Adipocyte (in vitro differentiated cells): ENCODE results near the gene LMX1A.

Experiments used
- DNase-seq: peaks from one replicate; pipeline ENCODE4 v3.0.0-alpha.2; 2015; ENCODE audit warnings: low read depth
- H3K27me3 ChIP-seq: replicated peaks from 2 replicates; pipeline ENCODE4 v1.7.0; 2013; ENCODE audit warnings: mild to moderate bottlenecking, low read length, moderate library complexity; ENCODE audit not compliant: control insufficient read depth, insufficient read depth
- H3K36me3 ChIP-seq: 2 replicates; pipeline ENCODE4 v1.7.0; 2013; ENCODE audit warnings: low read length, mild to moderate bottlenecking, moderate library complexity; ENCODE audit not compliant: control insufficient read depth, insufficient read depth, severe bottlenecking
- H3K4me1 ChIP-seq: 2 replicates; pipeline ENCODE4 v1.7.0; 2013; ENCODE audit warnings: mild to moderate bottlenecking, low read length, moderate library complexity; ENCODE audit not compliant: control insufficient read depth, insufficient read depth
- H3K4me3 ChIP-seq: 2 replicates; pipeline ENCODE4 v1.7.0; 2013; ENCODE audit warnings: mild to moderate bottlenecking, low read length, moderate library complexity
- H3K9ac ChIP-seq: 2 replicates; pipeline ENCODE4 v1.7.0; 2013; ENCODE audit warnings: mild to moderate bottlenecking, low read length, moderate library complexity
- H3K9me3 ChIP-seq: 2 replicates; pipeline ENCODE4 v1.7.0; 2013; ENCODE audit warnings: mild to moderate bottlenecking, low read length, moderate library complexity; ENCODE audit not compliant: control insufficient read depth

Gene LMX1A

DNA sequence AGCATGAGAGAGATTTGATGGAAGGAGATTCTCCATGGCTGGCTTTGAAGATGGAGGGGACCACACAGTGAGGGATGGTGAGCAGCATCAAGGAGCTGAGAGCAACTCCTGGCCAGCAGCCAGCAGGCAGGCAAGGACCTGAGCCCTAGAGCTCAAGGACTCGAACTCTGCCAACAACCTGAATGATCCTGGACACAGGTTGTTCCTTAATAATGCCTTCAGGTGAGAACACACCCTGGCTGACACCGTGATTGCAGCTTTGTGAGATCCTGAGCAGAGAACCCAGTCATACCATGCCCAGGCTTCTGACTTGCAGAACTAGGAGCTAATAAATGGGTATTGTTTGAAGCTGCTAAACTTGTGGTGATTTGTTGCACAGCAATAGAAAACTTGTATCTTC lies 183.1 kb downstream of the LMX1A start:
- Histone ChIP-seq H3K27me3 (peaks cover 17% of the 10 kb centered on the region), H3K4me1 (no peaks in the 10 kb centered on the region), H3K36me3 (no peaks in the 10 kb centered on the region), H3K9me3 (no peaks in the 10 kb centered on the region), H3K9ac (no peak overlapping the region), H3K4me3 (no peak overlapping the region)
- no peak for DNase-seq

DNA sequence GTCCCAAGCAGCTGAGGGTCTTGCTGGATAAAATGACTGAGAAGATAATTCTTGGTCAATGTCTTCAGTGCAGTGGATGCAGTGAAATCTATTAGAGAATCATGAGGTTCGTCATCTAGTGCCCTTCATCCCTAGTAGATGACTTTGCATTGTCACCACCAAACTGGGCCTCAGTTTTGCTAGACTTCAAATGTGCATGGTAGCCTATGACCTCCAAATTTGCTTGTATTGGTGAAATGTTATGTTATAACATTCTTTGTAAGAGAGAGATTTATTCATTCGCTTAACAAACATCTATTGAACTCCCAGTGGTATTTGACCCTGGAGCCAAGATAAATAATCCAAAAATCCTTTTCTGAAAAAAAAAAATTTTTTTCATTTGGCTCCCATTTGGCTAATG lies 183.8 kb downstream of the LMX1A start:
- Histone ChIP-seq H3K4me3 (no peak overlapping the region), H3K27me3 (peaks cover 18% of the 10 kb centered on the region), H3K4me1 (no peaks in the 10 kb centered on the region), H3K9ac (no peak overlapping the region), H3K9me3 (no peaks in the 10 kb centered on the region), H3K36me3 (no peaks in the 10 kb centered on the region)
- DNase-seq: no peak

DNA sequence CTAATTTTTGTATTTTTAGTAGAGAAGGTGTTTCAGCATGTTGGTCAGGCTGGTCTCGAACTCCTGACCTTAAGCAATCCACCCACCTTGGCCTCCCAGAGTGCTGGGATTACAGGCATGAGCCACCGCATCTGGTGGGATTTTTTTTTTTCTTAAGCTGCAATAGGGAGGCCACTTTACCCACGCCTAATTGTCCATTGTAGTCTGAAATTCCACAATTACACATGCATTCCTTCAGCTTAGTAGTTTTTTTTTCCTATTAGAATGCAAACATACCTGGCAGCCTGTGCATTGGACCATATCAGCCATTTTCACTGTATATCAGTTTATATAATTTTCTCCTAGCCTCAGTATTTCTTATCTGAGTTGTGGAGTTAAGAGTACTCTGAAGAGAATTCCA lies 186.8 kb downstream of the LMX1A start:
- Histone ChIP-seq H3K4me3 (no peak overlapping the region), H3K36me3 (no peaks in the 10 kb centered on the region), H3K4me1 (no peaks in the 10 kb centered on the region), H3K9ac (no peak overlapping the region), H3K9me3 (no peaks in the 10 kb centered on the region), H3K27me3 (peaks cover 25% of the 10 kb centered on the region)
- DNase-seq: no peak

DNA sequence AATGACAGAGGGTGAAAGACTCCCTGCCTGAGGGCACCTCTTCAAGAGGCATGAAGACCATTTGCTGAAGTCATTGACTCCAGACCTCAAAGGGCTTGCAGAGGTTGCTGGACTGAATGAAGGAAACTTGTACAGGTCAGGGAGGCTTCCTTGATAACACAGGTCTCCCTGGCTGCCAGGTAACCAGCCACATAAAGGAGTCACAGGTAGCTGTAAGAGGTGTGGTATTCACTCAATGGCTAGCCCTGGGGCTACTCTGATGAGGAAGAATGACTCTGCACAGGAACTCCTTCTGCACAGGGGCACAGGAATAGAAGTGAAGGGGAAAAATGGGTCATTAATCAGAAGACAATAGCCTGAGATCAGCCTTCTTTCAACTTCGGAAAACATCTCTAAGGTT lies 187.5 kb downstream of the LMX1A start:
- H3K36me3 ChIP-seq: no peaks in the 10 kb centered on the region
- no peak for DNase-seq
- no peaks in the 10 kb centered on the region for H3K4me1 ChIP-seq
- H3K27me3 ChIP-seq: peaks cover 25% of the 10 kb centered on the region
- H3K4me3 ChIP-seq: no peak overlapping the region
- no peak overlapping the region for H3K9ac ChIP-seq
- no peaks in the 10 kb centered on the region for H3K9me3 ChIP-seq

DNA sequence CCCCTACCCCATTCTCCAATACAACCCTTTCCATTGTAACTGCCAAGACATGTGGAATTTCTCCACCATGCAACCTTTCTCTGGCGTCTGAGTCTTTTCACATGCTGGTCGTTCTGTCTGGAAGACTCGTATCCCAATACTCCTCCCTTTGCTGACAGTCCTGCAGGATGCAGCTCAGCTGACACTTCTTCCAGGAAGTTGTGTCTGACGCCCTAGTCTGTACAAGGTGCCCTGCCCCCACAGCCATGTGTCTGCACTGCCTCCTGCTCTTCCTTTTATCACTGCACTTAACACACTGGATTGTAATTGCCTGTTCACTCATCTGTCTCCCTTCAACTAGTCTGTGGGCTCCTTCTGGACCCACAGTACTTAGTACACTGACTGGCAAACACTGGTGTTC lies 188.0 kb downstream of the LMX1A start:
- DNase-seq: no peak
- Histone ChIP-seq H3K36me3 (no peaks in the 10 kb centered on the region), H3K4me3 (no peak overlapping the region), H3K9ac (no peak overlapping the region), H3K4me1 (no peaks in the 10 kb centered on the region), H3K27me3 (peaks cover 25% of the 10 kb centered on the region), H3K9me3 (no peaks in the 10 kb centered on the region)

DNA sequence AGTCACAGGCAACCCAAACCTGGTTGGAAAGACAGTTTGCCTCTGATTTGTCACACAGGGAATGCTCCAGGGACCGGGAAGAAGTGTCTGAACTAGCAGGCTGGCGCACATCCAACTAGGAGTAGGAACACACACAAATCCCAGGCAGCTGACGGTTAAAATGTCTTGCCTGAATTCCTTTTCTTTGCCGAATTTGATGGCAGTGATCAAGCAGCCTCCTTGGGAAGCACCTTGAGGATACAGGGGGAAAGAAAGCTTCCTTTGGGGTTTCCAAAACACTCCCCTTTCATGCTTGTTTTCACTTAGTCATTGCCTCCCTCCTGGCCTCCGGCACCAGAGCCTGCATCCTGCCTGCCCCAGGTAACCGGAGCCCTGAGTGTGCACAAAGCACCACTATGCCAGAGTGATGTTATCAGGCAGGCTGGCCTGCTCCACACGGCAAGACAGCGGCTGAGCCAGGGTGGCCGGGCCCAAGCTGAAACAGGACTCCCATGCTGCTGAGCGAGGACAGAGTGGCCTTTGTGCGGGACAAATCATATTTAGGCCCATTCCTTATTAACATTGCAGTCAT lies 193.8 kb downstream of the LMX1A start:
- Histone ChIP-seq H3K36me3 (no peaks in the 10 kb centered on the region), H3K4me3 (no peak overlapping the region), H3K9me3 (no peaks in the 10 kb centered on the region), H3K9ac (no peak overlapping the region), H3K27me3 (peaks cover 11% of the 10 kb centered on the region), H3K4me1 (peaks cover 7% of the 10 kb centered on the region)
- DNase-seq: peak; percentile 2

DNA sequence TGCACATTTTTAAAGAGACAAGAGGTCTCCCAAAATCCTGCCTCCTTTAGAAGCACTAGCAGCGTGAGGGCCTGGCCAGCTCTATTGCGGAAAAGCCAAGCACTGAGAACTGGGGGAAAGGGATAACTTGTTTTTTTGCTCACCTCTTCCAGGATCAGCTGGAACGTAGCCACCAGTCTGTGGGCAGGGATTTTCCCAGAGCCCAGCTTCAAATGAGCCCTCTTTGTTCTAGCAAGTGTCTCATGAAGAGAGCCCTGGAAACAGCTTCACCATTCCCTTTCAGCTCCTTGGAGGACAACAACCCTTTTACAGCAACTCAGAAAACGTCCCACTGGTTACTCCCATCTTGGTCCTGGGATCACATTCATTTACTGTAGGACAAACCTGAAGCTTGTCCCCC lies 195.4 kb downstream of the LMX1A start:
- H3K36me3 ChIP-seq: no peaks in the 10 kb centered on the region
- peaks cover 4% of the 10 kb centered on the region for H3K9me3 ChIP-seq
- no peak for DNase-seq
- H3K4me1 ChIP-seq: peaks cover 7% of the 10 kb centered on the region
- peaks cover 12% of the 10 kb centered on the region for H3K27me3 ChIP-seq
- no peak overlapping the region for H3K9ac ChIP-seq
- H3K4me3 ChIP-seq: no peak overlapping the region

DNA sequence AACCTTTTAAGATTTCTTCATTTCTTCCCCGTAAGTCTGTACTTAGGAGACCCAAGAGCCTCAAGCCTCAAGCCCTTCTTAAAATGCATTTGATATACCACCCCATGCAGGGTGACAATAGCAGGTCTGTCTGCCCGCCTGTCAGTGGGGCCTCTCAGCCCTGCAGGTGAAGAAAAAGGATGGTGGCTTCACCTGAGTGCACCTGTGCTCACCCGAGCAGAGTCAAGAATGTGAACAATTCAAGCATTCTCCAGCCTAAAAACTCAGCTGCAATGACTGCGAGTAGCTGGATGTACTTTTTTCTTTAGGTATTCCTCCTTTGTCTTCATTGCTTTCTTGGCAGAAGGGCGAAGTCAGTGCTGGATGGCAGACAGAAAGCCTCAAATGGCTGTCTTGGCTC lies 203.3 kb downstream of the LMX1A start:
- no peak overlapping the region for H3K4me3 ChIP-seq
- DNase-seq: no peak
- peaks cover 9% of the 10 kb centered on the region for H3K9me3 ChIP-seq
- H3K27me3 ChIP-seq: peaks cover 46% of the 10 kb centered on the region
- H3K9ac ChIP-seq: no peak overlapping the region
- no peaks in the 10 kb centered on the region for H3K36me3 ChIP-seq
- H3K4me1 ChIP-seq: no peaks in the 10 kb centered on the region

DNA sequence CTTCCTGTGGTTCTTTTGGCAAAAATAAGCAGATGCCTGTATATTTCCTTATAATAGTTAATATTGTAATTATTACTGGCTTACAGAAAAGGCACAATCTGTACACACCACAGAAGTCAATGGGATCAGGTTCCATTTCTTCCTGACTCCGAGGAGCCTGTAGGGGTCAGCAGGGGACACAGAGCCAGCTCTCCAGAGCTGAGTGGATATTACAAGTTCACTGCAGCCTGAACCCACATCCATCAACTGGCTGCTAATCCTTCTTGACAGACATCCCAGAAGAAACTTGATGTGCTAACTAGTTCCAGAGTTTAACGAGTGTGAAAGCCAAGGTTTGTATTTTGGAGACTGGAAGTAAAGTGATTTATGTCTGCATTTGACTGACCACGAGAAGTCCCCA lies 203.8 kb downstream of the LMX1A start:
- H3K9me3 ChIP-seq: peaks cover 9% of the 10 kb centered on the region
- DNase-seq: no peak
- H3K9ac ChIP-seq: no peak overlapping the region
- no peaks in the 10 kb centered on the region for H3K4me1 ChIP-seq
- H3K4me3 ChIP-seq: no peak overlapping the region
- H3K36me3 ChIP-seq: no peaks in the 10 kb centered on the region
- peaks cover 47% of the 10 kb centered on the region for H3K27me3 ChIP-seq

DNA sequence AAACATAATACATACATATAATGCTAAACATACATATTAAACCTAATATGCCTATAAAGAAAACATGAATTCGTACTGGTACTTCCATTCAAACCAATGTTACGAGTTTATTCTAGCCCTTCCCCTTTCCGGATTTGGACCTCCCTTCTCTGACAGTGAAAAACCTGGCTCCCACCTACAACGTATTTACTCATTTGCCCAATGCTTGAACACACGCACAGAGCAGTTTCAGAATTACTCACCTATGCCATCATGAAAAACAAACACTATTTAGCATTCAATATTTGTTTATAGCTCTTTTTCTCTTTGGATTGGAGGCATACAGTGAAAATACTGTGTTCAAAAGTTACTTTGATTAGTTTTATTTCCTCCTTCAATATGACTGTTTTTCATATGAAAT lies 204.4 kb downstream of the LMX1A start:
- no peaks in the 10 kb centered on the region for H3K4me1 ChIP-seq
- H3K9ac ChIP-seq: no peak overlapping the region
- H3K27me3 ChIP-seq: peaks cover 48% of the 10 kb centered on the region
- DNase-seq: no peak
- H3K4me3 ChIP-seq: no peak overlapping the region
- no peaks in the 10 kb centered on the region for H3K36me3 ChIP-seq
- peaks cover 9% of the 10 kb centered on the region for H3K9me3 ChIP-seq
